H1 (cell line): Measurements from ENCODE around the gene PTH1R. TPM values are rescaled to one million over a fixed set of nuclear protein-coding genes. Genes with fewer than 3 reads are reported as not detected.

ENCODE experiments used
- CTCF ChIA-PET: fragments of 300-600 bp; sonication (Branson Sonifier 250); formaldehyde crosslinking; loops from one replicate; lab custom pipeline; 2021; ENCODE audit not compliant: partially characterized antibody; lab: Charles Lee
- POLR2A ChIA-PET: fragments of 300-600 bp; sonication (Branson Sonifier 250); formaldehyde crosslinking; loops from one replicate; lab custom pipeline; 2021; ENCODE audit warnings: inconsistent platforms; ENCODE audit not compliant: partially characterized antibody; lab: Charles Lee
- DNase-seq, 2 experiments: peaks; one replicate each; pipeline versions ENCODE4 v3.0.0 to v3.0.0-alpha.2; 2010 to 2022; ENCODE audit warnings: low spot score in 2 of 2, low read depth in 1 of 2, mixed read lengths in 1 of 2
- FAIRE-seq: peaks from 2 replicates; lab custom pipeline; 2011; peaks lifted over from hg19 to GRCh38; lab: Jason Lieb, UNC
- H2AFZ ChIP-seq: 2 replicates; pipeline ENCODE4 v1.8.1; 2012; ENCODE audit warnings: low read length, inconsistent platforms
- H2AK5ac ChIP-seq: 2 replicates; pipeline ENCODE4 v1.6.1; 2013; ENCODE audit warnings: low read depth, low read length
- H2BK120ac ChIP-seq: replicated peaks from 2 replicates; pipeline ENCODE3; 2013; ENCODE audit warnings: low read depth, low read length, inconsistent platforms
- H2BK12ac ChIP-seq: 2 replicates; pipeline ENCODE4 v1.6.1; 2013; ENCODE audit warnings: low read depth, low read length
- H2BK15ac ChIP-seq: 2 replicates; pipeline ENCODE4 v1.6.1; 2013; ENCODE audit warnings: low read length
- H2BK20ac ChIP-seq: 2 replicates; pipeline ENCODE4 v1.6.1; 2013; ENCODE audit warnings: low read length
- H2BK5ac ChIP-seq: 2 replicates; pipeline ENCODE4 v1.6.1; 2013; ENCODE audit warnings: low read depth, low read length
- H3K14ac ChIP-seq: 2 replicates; pipeline ENCODE4 v1.6.1; 2013; ENCODE audit warnings: inconsistent platforms; ENCODE audit not compliant: insufficient read length
- H3K18ac ChIP-seq: 2 replicates; pipeline ENCODE4 v1.6.1; 2013; ENCODE audit warnings: low read length; ENCODE audit errors: extremely low read depth
- H3K23ac ChIP-seq: 2 replicates; pipeline ENCODE4 v1.6.1; 2013; ENCODE audit warnings: inconsistent platforms; ENCODE audit not compliant: insufficient read length
- H3K23me2 ChIP-seq: 2 replicates; pipeline ENCODE4 v1.6.1; 2013; ENCODE audit warnings: low read depth, low read length
- H3K27ac ChIP-seq: 2 replicates; pipeline ENCODE4 v1.6.1; 2011; ENCODE audit warnings: low read depth, low read length, inconsistent platforms
- H3K27me3 ChIP-seq, 4 experiments: replicated peaks in 1 of 4; 1 replicate in 1 of 4; 2 replicates in 3 of 4; pipeline versions ENCODE4 v1.6.1 to v1.8.1; 2011 to 2013; ENCODE audit warnings: low read length in 3 of 4, mild to moderate bottlenecking in 3 of 4, inconsistent platforms in 2 of 4, mixed read lengths in 2 of 4, moderate library complexity in 1 of 4; ENCODE audit not compliant: control insufficient read depth in 3 of 4, insufficient read depth in 3 of 4; ENCODE audit errors: extremely low read depth in 1 of 4
- H3K36me3 ChIP-seq, 4 experiments: 2 replicates each; pipeline versions ENCODE4 v1.6.1 to v1.8.1; 2011 to 2013; ENCODE audit warnings: mild to moderate bottlenecking in 4 of 4, low read length in 3 of 4, moderate library complexity in 2 of 4, control low read depth in 1 of 4, inconsistent platforms in 1 of 4; ENCODE audit not compliant: insufficient read depth in 4 of 4, control insufficient read depth in 2 of 4
- H3K4ac ChIP-seq: replicated peaks from 2 replicates; pipeline ENCODE3; 2013; ENCODE audit warnings: low read length, low read depth, mixed read lengths, inconsistent platforms; ENCODE audit not compliant: insufficient read length
- H3K4me1 ChIP-seq, 4 experiments: replicated peaks in 1 of 4; 1 replicate in 1 of 4; 2 replicates in 3 of 4; pipeline versions ENCODE4 v1.6.1 to v1.8.1; 2011 to 2013; ENCODE audit warnings: low read length in 3 of 4, inconsistent platforms in 2 of 4, mixed read lengths in 1 of 4; ENCODE audit not compliant: insufficient read depth in 4 of 4, control insufficient read depth in 3 of 4
- H3K4me2 ChIP-seq, 2 experiments: 2 replicates each; pipeline versions ENCODE4 v1.6.1 to v1.8.1; 2011 to 2013; ENCODE audit warnings: low read depth in 2 of 2, low read length in 2 of 2, control low read depth in 1 of 2, inconsistent platforms in 1 of 2, mild to moderate bottlenecking in 1 of 2; ENCODE audit not compliant: insufficient read depth in 1 of 2
- H3K4me3 ChIP-seq, 4 experiments: fragments of 200-600, 300-600 bp in 1 of 4; sonication (generic), shearing (Covaris generic), sonication (Bioruptor Twin) in 1 of 4; 2 replicates each; pipeline versions ENCODE4 v1.5.1 to v1.8.1; 2011 to 2016; ENCODE audit warnings: low read length in 4 of 4, low read depth in 3 of 4, control low read depth in 2 of 4, inconsistent platforms in 2 of 4, mild to moderate bottlenecking in 2 of 4, mixed read lengths in 1 of 4, moderate library complexity in 1 of 4; ENCODE audit not compliant: insufficient read depth in 2 of 4; ENCODE audit errors: extremely low read depth in 1 of 4
- H3K56ac ChIP-seq: replicated peaks from 2 replicates; pipeline ENCODE3; 2013; ENCODE audit warnings: low read depth, mild to moderate bottlenecking, mixed read lengths, low read length, inconsistent platforms; ENCODE audit not compliant: insufficient read length
- H3K79me1 ChIP-seq: 2 replicates; pipeline ENCODE4 v1.6.1; 2013; ENCODE audit warnings: low read depth, low read length, control low read depth
- H3K79me2 ChIP-seq, 2 experiments: 2 replicates each; pipeline versions ENCODE4 v1.6.1 to v1.8.1; 2012 to 2013; ENCODE audit warnings: low read length in 2 of 2, mild to moderate bottlenecking in 2 of 2, inconsistent platforms in 1 of 2; ENCODE audit not compliant: insufficient read depth in 2 of 2, control insufficient read depth in 1 of 2
- H3K9ac ChIP-seq, 4 experiments: replicated peaks in 1 of 4; 1 replicate in 1 of 4; 2 replicates in 3 of 4; pipeline versions ENCODE4 v1.6.1 to v1.8.1; 2011 to 2013; ENCODE audit warnings: low read depth in 3 of 4, low read length in 3 of 4, control low read depth in 2 of 4, mild to moderate bottlenecking in 2 of 4, moderate library complexity in 2 of 4, inconsistent platforms in 1 of 4; ENCODE audit errors: extremely low read depth in 1 of 4
- H3K9me3 ChIP-seq, 2 experiments: 2 replicates each; pipeline versions ENCODE4 v1.6.1 to v1.8.1; 2012 to 2013; ENCODE audit warnings: mild to moderate bottlenecking in 2 of 2, moderate library complexity in 2 of 2, control low read depth in 1 of 2, inconsistent platforms in 1 of 2, low read depth in 1 of 2, low read length in 1 of 2, mixed read lengths in 1 of 2; ENCODE audit not compliant: insufficient read depth in 2 of 2
- H4K20me1 ChIP-seq, 2 experiments: replicated peaks in 1 of 2; 2 replicates each; pipeline versions ENCODE3 to v1.8.1; 2011 to 2013; ENCODE audit warnings: inconsistent platforms in 2 of 2, low read length in 2 of 2, mild to moderate bottlenecking in 1 of 2; ENCODE audit not compliant: insufficient read depth in 2 of 2, control insufficient read depth in 1 of 2
- H4K5ac ChIP-seq: 2 replicates; pipeline ENCODE4 v1.6.1; 2013; ENCODE audit warnings: low read length, low read depth, mixed read lengths, inconsistent platforms; ENCODE audit not compliant: insufficient read length
- H4K8ac ChIP-seq: 2 replicates; pipeline ENCODE4 v1.8.0; 2013; ENCODE audit warnings: mild to moderate bottlenecking, moderate library complexity, low read length, inconsistent platforms; ENCODE audit not compliant: insufficient read depth; ENCODE audit errors: extremely low read depth
- H4K91ac ChIP-seq: replicated peaks from 2 replicates; pipeline ENCODE3; 2013; ENCODE audit warnings: low read length, mixed read lengths, inconsistent platforms; ENCODE audit not compliant: insufficient read length
- EGR1 ChIP-seq: IDR thresholded peaks from 2 replicates; pipeline ENCODE4 v1.6.1; 2011; ENCODE audit warnings: low read depth, low read length, borderline replicate concordance
- FOSL1 ChIP-seq: IDR thresholded peaks from 2 replicates; pipeline ENCODE4 v1.6.1; 2011; ENCODE audit warnings: mild to moderate bottlenecking, low read depth, low read length, moderate library complexity; ENCODE audit not compliant: insufficient read depth
- KDM1A ChIP-seq: fragments of 200-600, 300-600 bp; sonication (generic); IDR thresholded peaks from 2 replicates; pipeline ENCODE4 v1.7.1; 2016; ENCODE audit warnings: mild to moderate bottlenecking, low read length, borderline replicate concordance
- NRF1 ChIP-seq: IDR thresholded peaks from 2 replicates; pipeline ENCODE4 v1.6.1; 2011; ENCODE audit warnings: mild to moderate bottlenecking, low read depth, low read length, improper control_type of control experiment
- POU5F1 ChIP-seq: IDR thresholded peaks from 2 replicates; pipeline ENCODE4 v1.6.1; 2011; ENCODE audit warnings: low read depth, mild to moderate bottlenecking, low read length, moderate library complexity
- RAD21 ChIP-seq, 2 experiments: IDR thresholded peaks in 1 of 2; conservative IDR thresholded peaks in 1 of 2; 2 replicates each; pipeline ENCODE4 v1.6.1; 2011; ENCODE audit warnings: low read depth in 2 of 2, low read length in 2 of 2, improper control_type of control experiment in 1 of 2, inconsistent platforms in 1 of 2, mild to moderate bottlenecking in 1 of 2, moderate library complexity in 1 of 2
- RXRA ChIP-seq: IDR thresholded peaks from 2 replicates; pipeline ENCODE4 v1.6.1; 2011; ENCODE audit warnings: low read depth, mild to moderate bottlenecking, low read length, moderate library complexity; ENCODE audit not compliant: insufficient read depth
- ZNF274 ChIP-seq: IDR thresholded peaks from 2 replicates; pipeline ENCODE4 v1.7.0; 2012; ENCODE audit warnings: low read length, borderline replicate concordance; ENCODE audit errors: extremely low read depth
- WGBS, 2 experiments: shearing (Covaris generic) in 1 of 2; methylation state at CpG; one replicate each; pipeline versions ENCODE4 v1.1.6 to v1.1.7; 2013 to 2015; ENCODE audit warnings: low lambda C conversion rate in 2 of 2, mixed read lengths in 2 of 2, inconsistent platforms in 1 of 2, low coverage in 1 of 2, missing lambda C conversion rate in 1 of 2; ENCODE audit not compliant: insufficient replicate concordance in 2 of 2, insufficient coverage in 1 of 2, insufficient read length in 1 of 2; ENCODE audit errors: extremely low coverage in 1 of 2, missing lambda C conversion rate in 1 of 2; 5-methylcytosine and 5-hydroxymethylcytosine counted together
- polyA plus RNA-seq, 7 experiments: library from polyadenylated mRNA; depleted of rRNA in 3 of 7; stranded (reverse) in 5 of 7; unstranded in 2 of 7; fragments of >200 nt in 5 of 7; fragments of 200-250 nt in 2 of 7; gene quantifications; 1 replicate in 5 of 7; 2 replicates in 1 of 7; 4 replicates in 1 of 7; pipeline versions ENCODE4 v1.2.1 to v1.2.3, GENCODE V29; 2011 to 2013; ENCODE audit warnings: missing spikeins in 2 of 7, mixed read lengths in 2 of 7
- total RNA-seq: library from RNA; stranded (reverse); fragmentation: NEBNext Ultra II Directional; extraction: Animal tissue kit (Norgen Biotek cat#: 25700); gene quantifications from 2 replicates; pipeline ENCODE4 v1.2.1, GENCODE V29; 2021
- TF ChIP-seq, protein P1 (sequence below): IDR thresholded peaks from 2 replicates; pipeline ENCODE4 v1.6.1; 2012; ENCODE audit warnings: inconsistent platforms

The PTH1R gene
- total and polyA plus RNA-seq, 2 of the 8 experiments (the other 6 are each of a cell fraction or from before 2014, with no cell fraction given) = 0.57 to 1.5 TPM

DNA sequence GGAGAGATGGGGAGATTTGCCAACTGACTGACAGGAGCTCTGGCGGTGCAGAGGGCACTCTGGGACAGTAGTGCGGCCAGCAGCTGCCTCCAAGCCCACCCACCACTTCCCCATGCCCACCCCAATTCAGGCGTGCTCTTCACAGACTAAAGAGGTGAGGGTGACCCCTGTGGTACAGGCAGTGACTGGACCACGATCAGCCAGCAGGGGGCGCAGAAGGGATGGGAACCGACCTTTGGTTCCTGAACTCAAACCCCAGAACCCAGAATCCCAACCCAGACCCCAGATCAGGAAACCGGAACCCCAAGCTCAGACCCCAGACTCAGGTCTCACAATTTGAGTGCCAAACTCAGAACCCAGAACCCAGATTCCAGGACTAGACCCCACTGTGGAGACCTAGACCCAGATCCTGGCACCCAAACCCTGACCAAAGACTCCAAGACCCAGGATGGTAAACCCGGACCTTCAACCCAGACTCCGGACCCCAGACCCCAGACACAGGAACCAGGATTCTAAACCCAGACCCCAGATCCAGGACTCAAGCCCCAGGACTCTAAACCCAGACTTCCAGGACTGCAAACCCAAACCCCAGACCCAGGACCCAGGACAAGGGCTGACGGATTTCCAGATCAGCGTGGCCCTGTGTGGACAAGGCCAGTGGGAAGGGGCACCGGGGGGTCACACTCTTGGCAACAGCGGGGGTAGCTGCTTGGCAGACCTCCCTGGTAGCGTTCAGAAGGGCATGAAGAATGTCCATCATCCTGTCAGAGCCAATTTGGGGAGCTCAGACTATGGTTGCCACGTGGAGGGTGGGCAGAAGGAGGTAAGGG lies 10.6 kb upstream of the PTH1R start:
- H3K4ac ChIP-seq = no peak overlapping the region
- H3K56ac ChIP-seq = no peak overlapping the region
- no peak overlapping the region for H3K9ac ChIP-seq
- peaks cover 0 to 7% (median 2%) of the 10 kb centered on the region in 4 experiments; a peak in 3 of 7 replicates for H3K27me3 ChIP-seq
- ChIA-PET CTCF (interaction anchor here (0.6 to 4.4 kb wide), 44 partner anchors 8 to 379 kb away, joined by 3 to 88 read pairs (median 4); partner anchors contain the start of genes ALS2CL, PTH1R and TMIE), POLR2A (interaction anchor here (1.2 kb wide), 1 partner anchor 28 kb away, joined by 3 read pairs; no protein-coding TSS in a partner anchor)
- no peak overlapping the region; the same call in 1 of the 2 replicates for H4K8ac ChIP-seq
- no peak overlapping the region for H2BK20ac ChIP-seq
- H3K79me2 ChIP-seq = no peaks in the 10 kb centered on the region
- no peak overlapping the region for H3K4me3 ChIP-seq
- no peaks in the 10 kb centered on the region for H4K20me1 ChIP-seq
- H2AFZ ChIP-seq = no peak overlapping the region
- no peak overlapping the region for H3K27ac ChIP-seq
- no peak overlapping the region for H2BK15ac ChIP-seq
- H4K5ac ChIP-seq = no peak overlapping the region
- DNase-seq (peak in 1 of 2 experiments; percentile 97), FAIRE-seq (peak; percentile 82)
- H3K23me2 ChIP-seq = no peaks in the 10 kb centered on the region
- no peak overlapping the region for H2AK5ac ChIP-seq
- no peak overlapping the region for H3K14ac ChIP-seq
- no peak overlapping the region for H4K91ac ChIP-seq
- no peak overlapping the region for H3K4me2 ChIP-seq
- H3K79me1 ChIP-seq = no peaks in the 10 kb centered on the region
- no peaks in the 10 kb centered on the region for H3K9me3 ChIP-seq
- 49% methylated on average over 14 of the region's 15 CpGs; no CpG with 5 or more reads in 1 of the 2 experiments for WGBS, 2 experiments
- no peak overlapping the region for H3K23ac ChIP-seq
- no peak overlapping the region for H2BK5ac ChIP-seq
- H3K18ac ChIP-seq = no peak overlapping the region
- H2BK120ac ChIP-seq = no peak overlapping the region
- H3K4me1 ChIP-seq = no peaks in the 10 kb centered on the region; a peak in 1 of 7 replicates
- no peaks in the 10 kb centered on the region for H3K36me3 ChIP-seq
- H2BK12ac ChIP-seq = no peak overlapping the region
- TF ChIP-seq NRF1 (no peak), KDM1A (no peak), RXRA (no peak), FOSL1 (no peak), RAD21 (IDR thresholded peaks at IDR 0.05 in 1 of 2, conservative IDR thresholded peaks at IDR 0.05 in 1 of 2; ENCODE audit: low read depth in 2 of 2, low read length in 2 of 2) (peak; percentile 76 to 84), POU5F1 (no peak), ZNF274 (no peak), EGR1 (no peak)
- TF ChIP-seq, protein P1, sequence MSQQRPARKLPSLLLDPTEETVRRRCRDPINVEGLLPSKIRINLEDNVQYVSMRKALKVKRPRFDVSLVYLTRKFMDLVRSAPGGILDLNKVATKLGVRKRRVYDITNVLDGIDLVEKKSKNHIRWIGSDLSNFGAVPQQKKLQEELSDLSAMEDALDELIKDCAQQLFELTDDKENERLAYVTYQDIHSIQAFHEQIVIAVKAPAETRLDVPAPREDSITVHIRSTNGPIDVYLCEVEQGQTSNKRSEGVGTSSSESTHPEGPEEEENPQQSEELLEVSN = no peak
